22Rv1 (cell line): Measurements from ENCODE around the gene PARP14.

ENCODE experiments used
- H3K27ac ChIP-seq: fragments of 450-650 bp; 2 replicates; pipeline ENCODE4 v1.5.1; 2017
- ZFX ChIP-seq: fragments of 450-650 bp; IDR thresholded peaks from 2 replicates; pipeline ENCODE4 v1.6.1; 2017; ENCODE audit warnings: antibody characterized with exemption, borderline replicate concordance
- TF ChIP-seq, protein P1 (sequence below): fragments of 450-650 bp; IDR thresholded peaks from 2 replicates; pipeline ENCODE4 v1.5.1; 2017; ENCODE audit warnings: mild to moderate bottlenecking

The PARP14 gene, protein sequence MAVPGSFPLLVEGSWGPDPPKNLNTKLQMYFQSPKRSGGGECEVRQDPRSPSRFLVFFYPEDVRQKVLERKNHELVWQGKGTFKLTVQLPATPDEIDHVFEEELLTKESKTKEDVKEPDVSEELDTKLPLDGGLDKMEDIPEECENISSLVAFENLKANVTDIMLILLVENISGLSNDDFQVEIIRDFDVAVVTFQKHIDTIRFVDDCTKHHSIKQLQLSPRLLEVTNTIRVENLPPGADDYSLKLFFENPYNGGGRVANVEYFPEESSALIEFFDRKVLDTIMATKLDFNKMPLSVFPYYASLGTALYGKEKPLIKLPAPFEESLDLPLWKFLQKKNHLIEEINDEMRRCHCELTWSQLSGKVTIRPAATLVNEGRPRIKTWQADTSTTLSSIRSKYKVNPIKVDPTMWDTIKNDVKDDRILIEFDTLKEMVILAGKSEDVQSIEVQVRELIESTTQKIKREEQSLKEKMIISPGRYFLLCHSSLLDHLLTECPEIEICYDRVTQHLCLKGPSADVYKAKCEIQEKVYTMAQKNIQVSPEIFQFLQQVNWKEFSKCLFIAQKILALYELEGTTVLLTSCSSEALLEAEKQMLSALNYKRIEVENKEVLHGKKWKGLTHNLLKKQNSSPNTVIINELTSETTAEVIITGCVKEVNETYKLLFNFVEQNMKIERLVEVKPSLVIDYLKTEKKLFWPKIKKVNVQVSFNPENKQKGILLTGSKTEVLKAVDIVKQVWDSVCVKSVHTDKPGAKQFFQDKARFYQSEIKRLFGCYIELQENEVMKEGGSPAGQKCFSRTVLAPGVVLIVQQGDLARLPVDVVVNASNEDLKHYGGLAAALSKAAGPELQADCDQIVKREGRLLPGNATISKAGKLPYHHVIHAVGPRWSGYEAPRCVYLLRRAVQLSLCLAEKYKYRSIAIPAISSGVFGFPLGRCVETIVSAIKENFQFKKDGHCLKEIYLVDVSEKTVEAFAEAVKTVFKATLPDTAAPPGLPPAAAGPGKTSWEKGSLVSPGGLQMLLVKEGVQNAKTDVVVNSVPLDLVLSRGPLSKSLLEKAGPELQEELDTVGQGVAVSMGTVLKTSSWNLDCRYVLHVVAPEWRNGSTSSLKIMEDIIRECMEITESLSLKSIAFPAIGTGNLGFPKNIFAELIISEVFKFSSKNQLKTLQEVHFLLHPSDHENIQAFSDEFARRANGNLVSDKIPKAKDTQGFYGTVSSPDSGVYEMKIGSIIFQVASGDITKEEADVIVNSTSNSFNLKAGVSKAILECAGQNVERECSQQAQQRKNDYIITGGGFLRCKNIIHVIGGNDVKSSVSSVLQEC (N-terminal part only)

GRCh38 chr3:122680475-122681283, at the start of gene PARP14:
TSS of gene PARP14 (plus strand) at chr3:122680839. CDS start at chr3:122680884, 45 bp downstream.
- H3K27ac ChIP-seq, result peak within 1 kb of the TSS; percentile 61

DNA sequence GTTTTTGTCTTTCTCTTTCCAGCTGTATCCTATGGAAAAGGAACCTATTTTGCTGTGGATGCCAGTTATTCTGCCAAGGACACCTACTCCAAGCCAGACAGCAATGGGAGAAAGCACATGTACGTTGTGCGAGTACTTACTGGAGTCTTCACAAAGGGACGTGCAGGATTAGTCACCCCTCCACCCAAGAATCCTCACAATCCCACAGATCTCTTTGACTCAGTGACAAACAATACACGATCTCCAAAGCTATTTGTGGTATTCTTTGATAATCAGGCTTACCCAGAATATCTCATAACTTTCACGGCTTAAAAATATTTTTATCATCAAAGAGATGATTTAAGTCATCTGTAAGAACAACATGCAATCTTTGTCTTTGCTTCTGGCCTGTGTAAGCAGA, 44.9 kb upstream of the PARP14 start:
- no peak overlapping the region for H3K27ac ChIP-seq
- TF ChIP-seq, protein P1, sequence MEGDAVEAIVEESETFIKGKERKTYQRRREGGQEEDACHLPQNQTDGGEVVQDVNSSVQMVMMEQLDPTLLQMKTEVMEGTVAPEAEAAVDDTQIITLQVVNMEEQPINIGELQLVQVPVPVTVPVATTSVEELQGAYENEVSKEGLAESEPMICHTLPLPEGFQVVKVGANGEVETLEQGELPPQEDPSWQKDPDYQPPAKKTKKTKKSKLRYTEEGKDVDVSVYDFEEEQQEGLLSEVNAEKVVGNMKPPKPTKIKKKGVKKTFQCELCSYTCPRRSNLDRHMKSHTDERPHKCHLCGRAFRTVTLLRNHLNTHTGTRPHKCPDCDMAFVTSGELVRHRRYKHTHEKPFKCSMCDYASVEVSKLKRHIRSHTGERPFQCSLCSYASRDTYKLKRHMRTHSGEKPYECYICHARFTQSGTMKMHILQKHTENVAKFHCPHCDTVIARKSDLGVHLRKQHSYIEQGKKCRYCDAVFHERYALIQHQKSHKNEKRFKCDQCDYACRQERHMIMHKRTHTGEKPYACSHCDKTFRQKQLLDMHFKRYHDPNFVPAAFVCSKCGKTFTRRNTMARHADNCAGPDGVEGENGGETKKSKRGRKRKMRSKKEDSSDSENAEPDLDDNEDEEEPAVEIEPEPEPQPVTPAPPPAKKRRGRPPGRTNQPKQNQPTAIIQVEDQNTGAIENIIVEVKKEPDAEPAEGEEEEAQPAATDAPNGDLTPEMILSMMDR, result no peak
- TF ChIP-seq ZFX, result no peak

More at GRCh38 chr3:122680475-122681283, at the start of gene PARP14:
- TF ChIP-seq ZFX, result no peak
- TF ChIP-seq, protein P1, result peak; percentile 7; the same call in 1 of the 2 replicates

GRCh38 chr3:122636697-122637096, 43.9 kb upstream of the PARP14 start:
- H3K27ac ChIP-seq, result no peak overlapping the region
- no peak for TF ChIP-seq ZFX
- TF ChIP-seq, protein P1, result no peak

DNA sequence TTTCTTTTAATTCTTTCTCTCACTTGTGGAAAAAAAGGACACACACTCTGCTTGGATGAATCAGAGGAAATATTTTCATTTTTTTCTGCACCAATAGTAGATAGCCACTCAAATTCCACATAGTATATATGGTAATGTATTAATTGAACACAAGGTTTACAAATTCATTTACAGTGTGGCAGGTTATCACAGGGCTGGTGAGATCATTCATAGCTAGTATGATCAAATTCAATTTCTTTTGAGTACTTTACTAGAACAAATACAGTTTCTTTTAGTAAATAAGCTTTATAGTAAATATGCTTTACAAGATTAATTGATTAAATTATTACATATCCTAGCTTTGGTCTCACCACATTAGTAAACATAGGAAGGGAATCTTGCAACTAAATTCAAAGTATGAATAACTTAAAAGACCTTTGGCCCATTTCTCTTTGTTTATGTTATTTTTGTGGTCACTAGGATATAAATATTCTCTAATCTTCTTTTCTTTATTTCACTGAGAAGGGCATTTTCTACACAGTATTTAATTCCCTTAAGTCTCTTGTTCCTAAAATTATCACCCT, 40.1 kb upstream of the PARP14 start:
- TF ChIP-seq, protein P1, result no peak
- no peak for TF ChIP-seq ZFX
- no peak overlapping the region for H3K27ac ChIP-seq

DNA sequence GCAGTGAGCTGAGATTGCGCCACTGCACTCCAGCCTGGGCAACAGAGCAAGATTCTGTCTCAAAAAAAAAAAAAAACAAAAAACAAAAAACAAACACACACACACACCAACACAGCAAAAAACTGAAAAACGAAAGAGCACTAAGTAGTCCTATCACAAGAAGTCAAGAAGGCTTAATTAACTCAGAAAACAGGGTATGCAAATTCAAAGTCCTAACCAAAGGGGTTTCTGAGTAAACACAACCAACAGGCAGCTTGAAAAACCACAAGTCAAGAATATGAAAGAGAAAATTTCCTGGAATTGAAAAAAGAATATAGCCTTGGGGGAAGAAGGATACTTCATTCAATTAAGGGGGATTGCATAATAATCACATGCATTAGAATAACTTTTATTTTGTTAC, 37.7 kb upstream of the PARP14 start:
- H3K27ac ChIP-seq, result no peak overlapping the region
- no peak for TF ChIP-seq ZFX
- TF ChIP-seq, protein P1, result no peak
